Stimulated activated CD4-positive, alpha-beta T cell treated with anti-CD3 and anti-CD28 coated beads, Interleukin-2, amount 100 ng/mL, for 4 hours (primary cell): ENCODE results near the gene UTS2R.

Source experiments
- DNase-seq: peaks from one replicate; pipeline ENCODE4 v3.0.0-alpha.2; 2020; ENCODE audit warnings: low read depth

UTS2R gene

DNA sequence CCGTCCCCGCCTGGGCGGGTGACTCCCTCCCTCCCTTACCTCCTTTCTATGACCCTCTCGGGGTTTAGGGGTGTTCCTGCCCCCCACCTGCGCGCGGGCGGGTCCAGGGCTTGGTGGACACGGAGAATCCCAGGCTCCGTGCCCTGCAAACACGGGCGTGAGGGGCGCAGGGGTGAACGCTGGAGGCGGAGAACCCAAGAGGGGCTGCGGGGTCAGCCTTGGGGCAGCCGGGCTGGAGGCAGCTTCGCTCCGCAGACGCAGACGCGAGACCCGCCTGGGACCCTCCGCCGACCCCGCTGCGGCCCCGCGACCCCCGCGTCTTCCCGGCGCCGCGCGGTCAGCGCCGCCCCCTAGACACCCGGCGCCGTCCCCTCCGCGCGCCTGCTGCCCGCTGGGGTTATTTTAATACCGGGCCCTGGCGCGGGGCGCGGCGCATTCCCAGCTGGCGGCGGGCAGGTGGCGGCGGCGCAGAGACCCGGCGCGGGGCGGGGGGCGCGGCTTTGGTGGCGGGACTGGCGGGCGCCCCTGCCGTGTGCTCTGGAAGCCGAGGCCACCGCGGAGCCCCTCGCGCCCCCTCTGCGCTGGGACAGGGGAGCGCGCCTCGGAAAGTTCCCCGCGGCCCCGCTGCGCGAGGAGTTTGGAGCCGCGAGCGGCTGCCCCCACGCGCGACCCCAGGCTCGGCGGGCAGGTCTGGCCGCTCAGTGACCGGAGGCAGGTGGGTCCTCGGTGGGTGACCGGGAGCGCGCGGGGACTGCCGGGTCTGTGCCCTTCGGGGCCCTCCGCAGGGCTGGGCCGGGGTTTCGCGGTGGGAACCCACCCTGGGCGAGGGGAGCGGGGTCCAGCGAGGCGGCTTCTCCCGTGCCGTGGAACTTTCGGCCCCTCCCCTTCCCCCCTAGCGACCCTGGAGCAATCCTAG is at the start of gene UTS2R:
Gene UTS2R (plus strand): TSS at position 433 of the 916 bp plus-strand sequence. CDS start 2,560 bp downstream, outside the sequence.
- no peak for DNase-seq

DNA sequence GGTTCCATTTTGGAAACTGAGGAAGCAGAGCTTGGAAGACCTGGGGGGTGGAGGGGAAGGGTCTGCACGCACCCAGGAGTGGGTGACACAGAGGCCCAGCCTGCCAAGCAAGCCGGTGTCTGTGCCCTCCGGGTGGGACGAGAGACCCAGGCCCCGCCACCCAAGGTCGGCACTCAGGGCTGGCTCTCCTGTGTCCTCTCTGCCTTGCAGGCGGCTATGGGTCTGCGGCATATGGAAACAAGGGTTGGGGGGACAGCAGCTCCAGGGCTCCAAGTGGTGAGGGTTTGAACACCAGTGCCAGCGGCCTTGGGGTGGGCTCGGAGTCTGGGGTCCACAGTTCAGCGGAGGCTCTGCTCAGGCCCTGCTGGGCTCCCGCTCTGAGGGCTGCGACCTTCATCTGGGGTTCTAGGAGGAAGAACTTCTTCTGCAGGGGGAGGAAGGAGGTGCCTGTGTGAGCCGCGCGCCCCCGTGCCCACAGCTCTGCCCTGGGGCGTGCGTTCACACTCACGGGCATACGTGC is 49.6 kb upstream of the UTS2R start:
- no peak for DNase-seq

DNA sequence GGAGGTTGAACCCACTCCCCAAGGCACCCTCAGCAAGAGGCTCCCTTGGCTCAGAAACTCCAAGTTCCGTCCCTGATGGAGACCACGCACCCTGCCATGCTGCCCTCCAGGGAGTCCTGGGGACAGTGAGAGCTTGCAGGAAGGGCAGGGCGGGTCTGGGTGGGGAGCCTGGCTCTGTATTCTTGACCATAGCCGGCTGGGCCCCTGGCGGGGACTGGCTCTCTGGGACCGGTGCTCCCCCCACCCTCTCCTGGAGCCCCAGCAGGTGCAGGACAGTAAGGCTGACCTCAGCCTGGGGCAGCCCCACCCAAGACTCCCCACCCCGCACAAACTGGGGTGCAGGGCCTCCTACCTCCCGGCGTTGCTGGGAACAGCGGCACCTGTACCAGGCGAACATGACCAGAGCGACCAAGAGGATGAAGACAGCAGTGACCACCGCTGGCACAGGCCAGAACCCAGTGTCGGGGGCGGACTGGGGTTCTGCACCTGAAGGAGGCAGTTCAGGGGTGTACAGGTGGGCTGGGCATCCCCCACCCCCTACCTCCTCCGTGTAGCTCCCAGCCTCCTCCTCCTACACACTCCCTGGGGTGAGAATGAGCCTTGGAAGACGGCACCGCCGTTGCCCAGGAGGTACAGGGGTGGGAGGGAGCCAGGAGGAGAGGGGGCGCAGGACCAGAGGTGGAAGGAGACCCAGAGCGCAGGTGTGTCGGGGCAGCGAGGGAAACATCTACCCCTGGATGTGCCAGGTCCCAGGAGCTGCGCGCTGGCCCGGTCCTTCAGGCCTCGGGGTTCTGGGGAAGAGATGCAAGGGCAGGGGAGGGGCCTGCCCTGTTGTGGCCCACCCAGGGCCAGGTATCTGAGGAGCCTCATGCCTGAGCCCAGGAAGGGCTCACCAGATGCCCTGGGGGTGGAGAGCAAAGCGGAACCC is 48.8 kb upstream of the UTS2R start:
- no peak for DNase-seq

DNA sequence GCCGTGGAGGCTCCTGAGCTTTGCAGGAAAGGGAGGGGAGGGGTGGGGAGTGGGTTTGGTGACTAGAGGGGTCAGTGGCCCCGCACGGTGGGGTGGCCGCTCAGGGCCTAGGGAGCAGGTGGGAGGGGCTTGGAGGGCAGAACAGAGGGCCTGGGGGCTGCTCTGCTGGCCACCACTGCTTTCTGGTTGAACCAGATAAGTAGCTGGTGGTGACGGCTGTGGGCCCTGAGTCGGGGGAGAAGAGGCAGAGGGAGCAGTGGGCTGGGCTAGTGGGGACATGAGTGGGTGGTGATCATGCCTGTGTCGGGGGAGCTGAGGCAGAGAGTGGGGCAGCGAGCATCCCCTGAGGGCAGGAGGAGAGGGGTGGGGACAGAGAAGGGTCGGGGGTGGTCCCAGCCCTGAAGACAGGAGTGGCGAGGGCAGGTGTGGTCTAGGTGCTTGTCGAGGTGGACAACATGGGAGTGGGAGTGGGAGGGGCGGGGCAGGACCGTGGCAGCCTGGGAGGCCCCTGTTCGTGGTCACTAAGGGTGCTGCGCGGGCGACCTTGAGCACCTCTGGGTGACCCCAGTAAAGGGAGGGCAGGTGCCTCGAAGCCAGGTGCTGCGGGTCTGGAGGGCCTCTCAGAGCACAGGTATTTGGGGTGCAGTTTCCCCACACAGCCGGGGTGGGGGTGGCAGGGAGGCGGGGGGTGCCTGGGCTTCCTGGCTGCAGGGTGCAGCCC is 47.9 kb upstream of the UTS2R start:
- DNase-seq: no peak

DNA sequence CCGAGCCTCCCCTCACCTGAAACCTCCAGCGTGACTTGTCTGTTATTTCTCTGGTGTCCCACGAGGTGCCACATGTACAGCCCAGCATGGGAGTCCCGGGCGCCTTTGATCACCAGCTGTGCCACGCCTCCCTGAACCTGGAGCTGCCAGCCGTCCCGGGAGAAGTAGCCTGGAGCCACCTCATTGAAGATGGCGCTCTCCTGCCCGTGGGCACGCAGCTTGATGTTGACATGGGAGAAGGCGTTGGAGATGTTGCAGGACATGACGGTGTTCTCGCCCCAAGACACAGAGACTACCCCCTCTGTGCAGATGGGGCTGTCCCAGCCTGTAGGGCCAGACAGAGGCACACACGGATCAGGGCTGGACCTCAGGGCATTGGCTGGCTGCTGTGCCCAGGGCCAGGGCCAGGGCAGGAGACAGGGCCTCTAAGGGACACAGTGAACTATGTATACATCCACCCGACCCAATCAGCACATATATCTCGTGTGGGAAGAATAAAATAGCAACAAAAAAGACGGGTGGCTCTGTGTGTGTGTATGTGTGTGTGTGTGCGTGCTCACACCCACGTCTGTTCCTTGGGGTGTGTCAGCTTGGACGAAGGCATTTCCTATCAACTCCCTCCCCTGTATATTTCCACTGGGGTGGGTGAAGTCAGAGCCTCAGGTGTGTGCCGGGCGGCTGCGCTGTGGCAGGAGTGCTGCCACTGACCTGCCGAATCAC is 46.8 kb upstream of the UTS2R start:
- peak; percentile 58 for DNase-seq

DNA sequence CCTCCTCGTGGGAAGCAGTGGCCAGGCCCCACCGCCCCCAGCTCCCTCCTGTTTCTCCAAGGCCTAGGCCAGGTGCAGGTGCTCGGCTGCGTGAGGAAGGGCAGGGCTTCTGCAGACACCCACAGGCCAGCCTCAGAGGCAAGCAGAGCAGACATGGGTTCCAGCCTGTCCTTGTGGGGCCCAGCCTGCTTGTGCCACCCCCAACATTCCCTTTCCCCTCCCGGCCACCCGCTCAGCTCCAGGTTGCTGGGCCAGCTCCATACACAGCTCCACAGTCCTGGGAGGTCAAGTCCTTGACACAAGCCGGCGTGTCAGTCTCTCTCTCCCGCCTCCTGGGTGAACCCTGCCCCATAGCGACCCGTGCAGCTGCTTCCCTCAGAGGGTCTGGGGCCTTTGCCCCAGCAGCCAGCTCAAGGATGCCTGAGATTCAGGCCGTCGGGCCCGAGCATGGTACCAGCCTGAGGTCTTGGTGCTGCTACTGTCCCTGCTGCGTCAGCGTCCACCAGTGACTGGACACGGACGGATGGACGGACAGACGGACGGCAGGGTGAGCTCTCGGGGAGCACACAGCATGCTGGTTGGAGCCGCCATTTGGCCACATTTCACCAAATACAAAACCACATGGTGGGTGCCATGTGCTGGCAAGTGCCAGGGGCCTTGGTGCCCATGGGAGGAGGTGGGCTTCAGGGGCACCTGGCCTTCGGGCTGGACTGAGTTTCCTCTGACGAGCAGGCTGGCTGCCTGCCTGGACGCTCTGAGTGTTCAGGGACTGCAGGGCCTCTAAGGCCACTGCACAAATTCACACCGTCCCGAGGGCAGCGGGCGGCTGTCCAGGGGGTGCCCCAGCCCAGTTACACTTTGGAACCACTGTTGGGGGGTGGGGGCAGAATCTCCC is 46.0 kb upstream of the UTS2R start:
- DNase-seq: no peak

DNA sequence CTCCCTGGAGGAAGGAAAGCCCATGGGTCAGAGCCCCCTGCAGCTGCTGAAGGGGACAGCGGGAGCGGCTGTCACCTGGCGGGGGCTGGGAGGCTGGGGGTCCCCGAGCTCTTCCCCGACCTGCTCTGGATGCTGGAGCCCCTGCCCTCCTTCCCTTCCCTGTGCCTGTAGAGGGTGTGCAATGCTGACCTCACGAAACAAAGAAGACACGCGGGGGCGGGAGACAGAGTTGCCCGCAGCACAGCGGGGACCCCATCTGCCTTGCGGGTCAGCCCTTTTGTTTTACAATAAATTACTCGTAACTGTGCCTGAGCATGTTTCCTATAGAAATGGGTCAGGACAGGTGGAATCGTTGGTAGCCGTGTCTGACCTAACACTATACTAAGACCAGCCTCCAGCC is 44.3 kb upstream of the UTS2R start:
- no peak for DNase-seq

DNA sequence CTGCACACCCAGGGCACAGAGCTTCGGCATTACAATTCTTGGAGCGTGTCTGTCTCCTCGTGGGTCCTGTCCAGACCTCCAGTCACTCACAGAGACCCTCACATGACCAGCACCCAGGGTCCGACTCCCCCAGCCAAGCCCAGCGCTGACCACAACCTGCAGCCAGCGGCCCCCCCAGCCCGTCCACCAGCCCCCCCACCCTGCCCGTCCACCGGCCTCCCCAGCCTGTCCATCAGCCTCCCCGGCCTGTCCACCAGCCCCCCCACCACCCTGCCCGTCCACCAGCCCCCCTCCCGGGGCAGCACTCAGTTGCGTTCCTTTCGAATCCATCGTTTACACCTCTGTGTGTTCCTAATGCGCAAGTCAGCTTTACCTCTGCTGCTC is 43.8 kb upstream of the UTS2R start:
- no peak for DNase-seq

DNA sequence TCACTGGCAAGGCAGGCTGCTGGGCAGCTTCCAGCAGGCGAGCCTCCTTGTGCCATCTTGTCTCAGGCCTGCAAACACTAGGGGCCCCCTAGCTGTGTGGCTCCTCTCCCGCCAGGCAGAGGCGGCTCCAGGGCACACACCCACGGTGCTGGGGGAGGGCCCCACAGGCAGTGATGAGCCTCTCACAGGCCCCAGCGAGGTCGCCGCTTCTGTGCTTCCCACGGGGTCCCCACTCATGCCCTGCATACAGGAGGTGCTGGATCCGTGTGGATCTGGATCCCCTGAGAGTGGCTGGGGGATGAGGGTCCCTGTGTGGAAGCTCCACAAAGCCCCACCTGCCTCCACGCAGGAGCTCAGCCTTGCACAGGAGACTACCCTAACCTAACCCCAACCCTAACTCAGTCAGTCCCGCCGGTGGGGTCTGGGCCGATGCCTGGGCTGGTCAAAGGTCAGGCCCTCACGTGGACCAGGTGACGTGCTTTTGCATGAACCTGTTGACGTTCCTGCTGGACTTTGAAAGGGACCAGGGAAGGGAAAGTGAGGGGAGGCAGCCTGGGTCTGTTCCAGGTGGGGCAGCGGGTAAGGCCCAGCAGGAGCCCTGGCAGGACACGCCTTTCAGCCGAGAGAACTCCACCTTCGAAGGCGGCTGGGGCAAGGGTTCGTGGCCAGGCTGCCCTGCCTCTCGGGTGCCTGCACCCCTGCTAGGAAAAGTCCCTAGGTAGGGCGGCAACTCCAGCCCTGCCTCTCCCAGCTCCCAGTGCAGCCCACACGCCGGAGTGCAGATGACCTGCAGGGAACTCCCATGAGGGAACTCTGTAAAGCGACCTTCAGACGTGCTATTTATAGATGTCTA is 43.2 kb upstream of the UTS2R start:
- DNase-seq: no peak

DNA sequence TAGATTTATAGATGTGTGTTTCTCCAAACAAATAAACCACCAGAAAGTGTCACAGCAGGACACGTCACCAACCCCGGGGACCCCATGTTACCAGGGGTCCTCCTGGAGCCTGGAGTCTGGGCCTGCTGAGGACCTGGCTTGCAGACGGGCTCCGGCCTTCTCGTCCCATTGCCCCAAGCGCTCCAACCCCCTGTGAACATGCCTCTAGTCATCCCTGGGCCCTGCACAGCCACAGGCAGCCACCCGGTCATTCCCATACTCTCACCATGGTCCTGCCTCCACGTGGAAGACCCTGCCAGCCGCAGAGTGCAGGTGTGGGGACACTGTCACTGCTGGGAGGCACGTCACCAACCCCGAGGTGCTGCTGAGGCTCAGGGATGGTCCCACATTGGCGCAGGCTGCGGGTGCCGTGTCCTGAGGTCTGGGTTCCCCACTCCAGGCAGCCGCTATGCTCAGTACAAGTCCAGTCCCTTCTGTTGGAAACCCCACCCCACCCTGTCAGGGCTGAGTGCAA is 42.5 kb upstream of the UTS2R start:
- no peak for DNase-seq

DNA sequence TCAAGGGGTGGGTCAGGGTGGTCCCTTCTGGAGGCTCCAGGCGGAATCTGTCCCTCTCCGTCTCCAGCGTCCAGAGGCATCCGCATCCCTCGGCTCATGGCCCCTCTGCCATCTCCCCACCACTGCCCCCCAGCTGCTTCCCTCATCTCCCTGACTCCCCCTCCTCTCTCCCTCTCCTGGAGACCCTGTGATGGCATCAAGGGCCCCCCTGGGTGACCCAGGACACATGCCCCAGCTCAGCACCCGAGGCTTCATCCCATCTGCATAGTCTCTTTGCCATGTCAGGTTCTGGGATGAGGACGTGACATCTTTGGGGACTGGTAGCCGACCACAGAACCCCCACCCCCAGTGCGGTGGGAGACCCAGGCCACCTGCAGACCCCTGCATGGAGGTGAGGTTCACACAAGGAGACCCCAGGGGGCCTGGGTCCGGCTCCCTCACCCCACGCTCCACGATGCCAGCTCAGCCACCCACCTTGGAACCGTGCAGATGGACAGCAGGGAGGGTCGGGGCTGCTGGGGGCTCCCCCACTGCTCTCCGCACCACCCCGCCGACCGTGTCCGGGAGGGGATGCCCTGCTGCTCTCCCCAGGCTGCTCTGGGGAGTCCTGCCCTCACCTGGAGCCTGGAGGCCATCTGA is 41.8 kb upstream of the UTS2R start:
- no peak for DNase-seq

DNA sequence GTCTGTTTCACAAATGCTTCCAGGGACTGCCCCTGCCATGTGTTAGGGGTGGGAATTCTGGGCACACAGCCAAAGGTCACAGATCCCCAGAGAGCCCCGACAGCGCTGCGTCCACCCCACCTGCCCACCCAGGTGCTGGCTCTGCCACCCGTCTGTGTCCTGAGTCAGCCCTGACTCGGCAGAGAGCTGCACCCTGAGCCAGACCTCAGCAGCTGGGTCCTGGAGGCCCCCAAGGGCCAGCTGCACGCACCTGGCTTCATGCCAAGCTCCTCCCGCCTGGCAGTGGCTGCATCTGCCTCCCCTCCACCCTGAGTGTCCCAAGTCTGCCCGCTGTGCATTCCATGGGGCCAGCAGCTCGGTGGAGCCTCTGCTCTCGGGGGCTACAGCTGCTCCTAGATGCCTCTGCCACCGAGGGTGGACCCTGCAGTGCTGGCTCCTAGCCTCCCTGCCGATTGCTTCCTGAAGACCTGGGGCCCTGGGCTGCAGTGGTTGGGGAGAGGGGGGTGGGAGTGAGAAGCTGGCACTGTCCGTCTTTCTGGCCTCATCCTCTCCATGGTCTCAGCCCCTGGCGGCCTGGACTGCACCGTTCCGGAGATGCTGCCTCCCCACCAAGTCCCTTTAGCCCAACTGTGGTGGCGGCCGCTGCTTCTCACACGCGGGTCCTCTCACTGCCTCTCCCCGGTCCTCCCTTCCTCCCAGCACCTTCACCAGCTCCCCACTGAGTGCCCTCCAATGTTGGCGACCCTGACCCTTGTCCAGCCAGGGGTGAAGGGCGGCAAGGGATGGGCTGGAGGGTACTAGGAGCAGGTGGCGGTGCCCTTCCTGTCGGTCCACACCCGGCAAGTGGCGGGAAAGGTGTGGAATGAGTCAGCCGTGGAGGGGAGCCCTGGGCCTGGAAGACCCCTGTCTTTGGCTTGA is 41.0 kb upstream of the UTS2R start:
- DNase-seq: no peak

DNA sequence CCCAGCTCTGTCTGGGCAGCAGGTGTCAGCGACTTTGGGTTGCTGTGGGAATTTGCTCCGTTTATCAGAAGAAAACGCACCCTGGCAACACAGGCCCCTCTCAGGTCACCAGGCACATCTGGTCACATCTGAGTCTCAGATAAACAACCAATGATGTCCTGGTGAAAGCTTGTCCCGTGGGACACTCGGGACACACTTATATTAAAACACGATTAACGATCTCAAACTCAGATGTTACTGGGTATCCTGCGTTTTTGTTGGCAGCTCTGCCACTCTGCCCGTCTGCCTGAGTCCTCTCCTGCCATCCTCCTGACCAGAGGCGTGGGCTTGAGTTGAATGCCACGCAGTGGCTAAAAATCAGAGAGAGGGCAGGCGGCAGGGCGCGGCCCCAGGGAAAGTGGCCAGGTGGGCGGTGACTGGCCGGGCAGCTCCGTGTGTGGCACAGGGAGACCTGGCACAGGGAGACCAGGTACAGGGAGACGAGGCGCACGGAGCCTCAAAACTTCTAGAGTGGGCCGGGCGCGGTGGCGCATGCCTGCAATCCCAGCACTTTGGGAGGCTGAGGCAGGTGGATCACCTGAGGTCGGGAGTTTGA is 40.1 kb upstream of the UTS2R start:
- DNase-seq: no peak

DNA sequence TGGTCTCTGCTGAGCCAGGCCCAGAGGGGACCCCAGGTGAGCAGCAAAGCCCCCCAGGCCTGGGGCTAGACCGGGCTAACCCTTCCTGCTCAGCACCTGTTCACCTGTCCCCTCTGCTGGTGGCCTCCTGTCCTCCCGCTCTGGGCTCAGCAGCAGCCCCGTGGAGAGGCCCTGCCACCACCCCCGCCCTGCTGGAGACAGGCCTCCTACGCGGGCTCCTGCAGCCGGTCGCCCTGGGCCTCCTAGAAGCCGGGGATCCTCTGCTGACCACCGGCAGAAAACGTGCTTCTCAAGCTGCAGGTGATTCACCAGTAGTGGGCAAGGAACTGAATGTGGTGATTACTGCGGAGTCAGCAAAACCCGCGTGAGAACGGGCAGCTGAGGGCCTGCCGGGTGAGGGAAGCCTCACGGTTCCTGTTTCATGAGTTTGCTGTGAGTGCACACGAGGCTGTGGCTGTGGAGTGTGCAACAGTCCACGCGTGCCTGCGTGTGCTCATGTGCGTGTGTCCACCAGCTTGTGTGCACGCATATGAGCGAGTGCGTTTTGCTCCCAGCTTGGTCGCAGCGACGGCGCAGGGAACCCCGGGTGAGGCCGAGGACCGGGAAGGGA is 38.8 kb upstream of the UTS2R start:
- DNase-seq: no peak

DNA sequence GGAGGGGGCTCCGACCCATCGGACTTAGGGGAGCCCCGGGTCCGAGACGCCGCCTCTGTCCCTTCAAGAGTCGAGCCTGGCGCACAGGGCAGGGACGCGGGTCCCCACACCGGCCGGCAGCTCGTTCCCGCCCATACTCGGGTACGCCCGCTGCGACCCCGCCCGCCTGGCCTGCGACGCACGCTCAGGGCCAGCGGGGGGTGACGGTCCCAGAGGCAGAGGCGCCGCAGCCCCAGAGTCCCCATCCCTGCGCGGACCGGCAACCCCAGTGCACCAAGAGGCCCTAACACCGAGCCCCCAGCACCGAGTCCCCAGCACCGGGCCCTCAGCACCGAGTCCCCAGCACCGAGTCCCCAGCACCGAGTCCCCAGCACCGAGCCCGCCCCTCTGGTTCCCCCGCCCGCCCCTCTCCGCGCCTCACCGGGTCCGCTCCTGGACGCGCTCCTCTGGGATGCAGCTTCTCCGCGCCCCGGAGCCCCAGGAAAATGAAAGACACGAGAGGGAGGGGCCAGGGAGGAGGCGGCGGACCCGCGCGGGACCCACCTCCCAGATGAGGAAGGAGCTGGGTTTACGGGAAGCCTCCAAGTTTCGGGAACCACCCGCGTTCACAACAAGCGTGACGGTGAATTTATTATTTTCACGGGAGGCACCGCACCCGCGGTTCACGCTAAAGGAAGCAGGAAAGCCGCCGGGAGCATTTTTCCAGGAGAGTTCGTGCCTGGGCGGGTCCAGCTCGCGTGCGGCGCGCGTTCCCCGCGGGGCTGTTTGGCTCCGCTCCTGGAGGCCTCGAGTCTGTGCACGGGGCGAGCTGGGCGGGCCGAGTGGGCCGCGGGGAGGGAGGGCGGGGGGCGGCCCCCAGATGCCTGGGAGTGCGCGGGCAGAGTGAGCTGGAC is 38.0 kb upstream of the UTS2R start, which contains the start of gene SECTM1:
Gene SECTM1 (minus strand): TSS at position 488 of the 893 bp plus-strand sequence. CDS start 6,526 bp downstream, outside the sequence.
- no peak for DNase-seq
